ENCODE data around the gene GABARAP. TPM values are rescaled to one million over a fixed set of nuclear protein-coding genes. Genes with fewer than 3 reads are reported as not detected.
A peak's percentile ranks its signal among the peaks of the same experiment; 100 is the strongest.

Gene GABARAP
- total and polyA plus RNA-seq, 2 of the 13 experiments (the other 11 are each of a cell fraction or from before 2014, with no cell fraction given): 161 to 310 TPM

- TF ChIP-seq AKNA (CRISPR knock-in tag; IDR thresholded peaks at IDR 0.05; ENCODE audit: borderline replicate concordance) (no peak), ZNF800 (CRISPR knock-in tag; IDR thresholded peaks at IDR 0.05) (no peak), KLF11 (CRISPR knock-in tag; IDR thresholded peaks at IDR 0.05) (0 out of 2 replicates have a peak, but pooled peaks have one; percentile 10), SALL2 (CRISPR knock-in tag; IDR thresholded peaks at IDR 0.05) (no peak), HNF4A (CRISPR knock-in tag; IDR thresholded peaks at IDR 0.05) (no peak), ZFP41 (CRISPR knock-in tag; IDR thresholded peaks at IDR 0.05; ENCODE audit: borderline replicate concordance) (no peak), ZBTB38 (CRISPR knock-in tag; IDR thresholded peaks at IDR 0.05) (no peak; the same call in 1 of the 2 replicates), ZZZ3 (CRISPR knock-in tag; IDR thresholded peaks at IDR 0.05; ENCODE audit: borderline replicate concordance) (no peak), TMF1 (CRISPR knock-in tag; IDR thresholded peaks at IDR 0.05; ENCODE audit: low read depth) (no peak), STAG1 (CRISPR knock-in tag; IDR thresholded peaks at IDR 0.05) (no peak), TEF (CRISPR knock-in tag; IDR thresholded peaks at IDR 0.05) (no peak), CHD4 (IDR thresholded peaks at IDR 0.05; ENCODE audit: borderline replicate concordance, low read length) (no peak), THAP11 (CRISPR knock-in tag; IDR thresholded peaks at IDR 0.05) (peak; percentile 91), ZSCAN9 (CRISPR knock-in tag; IDR thresholded peaks at IDR 0.05; ENCODE audit: borderline replicate concordance) (no peak), ZBTB49 (CRISPR knock-in tag; IDR thresholded peaks at IDR 0.05; ENCODE audit: borderline replicate concordance) (no peak), FIP1L1 (IDR thresholded peaks at IDR 0.05; ENCODE audit: borderline replicate concordance, insufficient read depth, low read depth, low read length) (no peak), CREB1 (IDR thresholded peaks at IDR 0.05) (no peak), CREB1 (CRISPR knock-in tag; IDR thresholded peaks at IDR 0.05) (no peak), POLR2AphosphoS5 (IDR thresholded peaks at IDR 0.05; ENCODE audit: low read depth, low read length) (peak; percentile 57), NBN (conservative IDR thresholded peaks at IDR 0.05) (no peak), HNF4G (IDR thresholded peaks at IDR 0.05; ENCODE audit: borderline replicate concordance, low read depth, low read length) (no peak), HNF4G (CRISPR knock-in tag; IDR thresholded peaks at IDR 0.05; ENCODE audit: borderline replicate concordance, low read depth) (no peak)
These were observed 9.5 kb upstream of the GABARAP start, which contains the start of gene CTDNEP1 (continued) for GRCh38 chr17:7251661-7252175.
